Neural cell (in vitro differentiated cells): Measurements from ENCODE around the gene C2orf68. TPM values are rescaled to one million over a fixed set of nuclear protein-coding genes. Genes with fewer than 3 reads are reported as not detected.

Experiments used
- H2AFZ ChIP-seq: fragments of 200-600, 300-800 bp; sonication (generic), shearing (Covaris generic); 2 replicates; pipeline ENCODE4 v1.6.0; 2014; ENCODE audit warnings: low read depth, mild to moderate bottlenecking, antibody characterized with exemption, low read length, moderate library complexity
- H3F3A ChIP-seq: fragments of 200-600 bp; shearing (Covaris generic); 2 replicates; pipeline ENCODE4 v1.6.1; 2016; ENCODE audit warnings: mild to moderate bottlenecking, moderate library complexity, mixed read lengths, antibody characterized with exemption, low read length; ENCODE audit not compliant: insufficient read depth, poor library complexity, severe bottlenecking
- H3K27ac ChIP-seq: fragments of 200-600, 300-800 bp; sonication (generic), shearing (Covaris generic); 2 replicates; pipeline ENCODE4 v1.5.1; 2014; ENCODE audit warnings: mild to moderate bottlenecking, low read length, moderate library complexity
- H3K27me3 ChIP-seq: fragments of 300-800, 200-600 bp; sonication (generic), shearing (Covaris generic); 2 replicates; pipeline ENCODE4 v1.6.0; 2014; ENCODE audit warnings: mild to moderate bottlenecking, low read depth, low read length, moderate library complexity; ENCODE audit not compliant: insufficient read depth
- H3K36me3 ChIP-seq: fragments of 300-800, 200-600 bp; sonication (generic), shearing (Covaris generic); 2 replicates; pipeline ENCODE4 v1.5.1; 2014; ENCODE audit warnings: mild to moderate bottlenecking, antibody characterized with exemption, low read length, moderate library complexity; ENCODE audit not compliant: insufficient read depth
- H3K4me2 ChIP-seq: fragments of 300-800, 200-600 bp; sonication (generic), shearing (Covaris generic); 2 replicates; pipeline ENCODE4 v1.6.0; 2014; ENCODE audit warnings: mild to moderate bottlenecking, low read length
- H3K4me3 ChIP-seq: fragments of 300-800, 200-600 bp; sonication (generic), shearing (Covaris generic); 2 replicates; pipeline ENCODE4 v1.5.1; 2014; ENCODE audit warnings: mild to moderate bottlenecking, low read length, moderate library complexity
- H3K79me2 ChIP-seq: fragments of 200-600 bp; shearing (Covaris generic); replicated peaks from 2 replicates; pipeline ENCODE4 v1.6.0; 2014; ENCODE audit warnings: mild to moderate bottlenecking, low read length, moderate library complexity; ENCODE audit not compliant: insufficient read depth
- H3K9ac ChIP-seq: fragments of 300-800, 200-600 bp; sonication (generic), shearing (Covaris generic); 2 replicates; pipeline ENCODE4 v1.6.1; 2016; ENCODE audit warnings: mild to moderate bottlenecking, low read length, mixed read lengths
- H3K9me2 ChIP-seq: fragments of 200-600 bp; shearing (Covaris generic); 2 replicates; pipeline ENCODE4 v1.6.1; 2016; ENCODE audit warnings: mild to moderate bottlenecking, low read length, mixed read lengths; ENCODE audit not compliant: insufficient read depth
- H3K9me3 ChIP-seq: fragments of 200-600, 300-800 bp; sonication (generic), shearing (Covaris generic); 2 replicates; pipeline ENCODE4 v1.6.1; 2016; ENCODE audit warnings: mild to moderate bottlenecking, mixed run types, low read length, moderate library complexity, mixed read lengths
- H4K20me1 ChIP-seq: fragments of 200-600 bp; shearing (Covaris generic); 2 replicates; pipeline ENCODE4 v1.6.1; 2016; ENCODE audit warnings: mild to moderate bottlenecking, mixed run types; ENCODE audit not compliant: insufficient read depth
- EP300 ChIP-seq: fragments of 450-650 bp; conservative IDR thresholded peaks from 2 replicates; pipeline ENCODE4 v1.6.1; 2014; ENCODE audit warnings: antibody characterized with exemption, mild to moderate bottlenecking, moderate library complexity; ENCODE audit not compliant: poor library complexity, severe bottlenecking
- EZH2 ChIP-seq: fragments of 200-600, 300-800 bp; shearing (Covaris generic), sonication (generic); IDR thresholded peaks from 2 replicates; pipeline ENCODE4 v1.6.1; 2014; ENCODE audit warnings: antibody characterized with exemption, low read length, borderline replicate concordance, mild to moderate bottlenecking; ENCODE audit not compliant: insufficient read depth, poor library complexity, severe bottlenecking
- MXI1 ChIP-seq: fragments of 450-650 bp; conservative IDR thresholded peaks from 2 replicates; pipeline ENCODE4 v1.6.1; 2014; ENCODE audit warnings: antibody characterized with exemption, mild to moderate bottlenecking; ENCODE audit not compliant: poor library complexity, severe bottlenecking
- POLR2AphosphoS5 ChIP-seq: IDR thresholded peaks from 2 replicates; pipeline ENCODE4 v1.6.1; 2012
- RAD21 ChIP-seq: fragments of 450-650 bp; conservative IDR thresholded peaks from 2 replicates; pipeline ENCODE4 v1.6.1; 2014; ENCODE audit warnings: antibody characterized with exemption, mild to moderate bottlenecking, moderate library complexity
- SMC3 ChIP-seq: fragments of 450-650 bp; conservative IDR thresholded peaks from 2 replicates; pipeline ENCODE4 v1.6.1; 2014; ENCODE audit warnings: antibody characterized with exemption, mild to moderate bottlenecking, moderate library complexity; ENCODE audit not compliant: poor library complexity
- TAF1 ChIP-seq: IDR thresholded peaks from 2 replicates; pipeline ENCODE4 v1.6.1; 2012; ENCODE audit warnings: low read depth
- polyA plus RNA-seq: library from polyadenylated mRNA; depleted of rRNA; stranded (reverse); fragments of >200 nt; gene quantifications from 2 replicates; pipeline ENCODE4 v1.2.3, GENCODE V29; 2014
- TF ChIP-seq, protein P1 (sequence below): fragments of 450-650 bp; IDR thresholded peaks from 2 replicates; pipeline ENCODE4 v1.5.1; 2014; ENCODE audit warnings: antibody characterized with exemption, mild to moderate bottlenecking, moderate library complexity; ENCODE audit not compliant: poor library complexity, severe bottlenecking
- TF ChIP-seq, protein P2 (sequence below): IDR thresholded peaks from 2 replicates; pipeline ENCODE4 v1.6.1; 2012; ENCODE audit warnings: borderline replicate concordance

Gene C2orf68
- polyA plus RNA-seq, 1 donor from 2014 or later, result 28.0 TPM

DNA sequence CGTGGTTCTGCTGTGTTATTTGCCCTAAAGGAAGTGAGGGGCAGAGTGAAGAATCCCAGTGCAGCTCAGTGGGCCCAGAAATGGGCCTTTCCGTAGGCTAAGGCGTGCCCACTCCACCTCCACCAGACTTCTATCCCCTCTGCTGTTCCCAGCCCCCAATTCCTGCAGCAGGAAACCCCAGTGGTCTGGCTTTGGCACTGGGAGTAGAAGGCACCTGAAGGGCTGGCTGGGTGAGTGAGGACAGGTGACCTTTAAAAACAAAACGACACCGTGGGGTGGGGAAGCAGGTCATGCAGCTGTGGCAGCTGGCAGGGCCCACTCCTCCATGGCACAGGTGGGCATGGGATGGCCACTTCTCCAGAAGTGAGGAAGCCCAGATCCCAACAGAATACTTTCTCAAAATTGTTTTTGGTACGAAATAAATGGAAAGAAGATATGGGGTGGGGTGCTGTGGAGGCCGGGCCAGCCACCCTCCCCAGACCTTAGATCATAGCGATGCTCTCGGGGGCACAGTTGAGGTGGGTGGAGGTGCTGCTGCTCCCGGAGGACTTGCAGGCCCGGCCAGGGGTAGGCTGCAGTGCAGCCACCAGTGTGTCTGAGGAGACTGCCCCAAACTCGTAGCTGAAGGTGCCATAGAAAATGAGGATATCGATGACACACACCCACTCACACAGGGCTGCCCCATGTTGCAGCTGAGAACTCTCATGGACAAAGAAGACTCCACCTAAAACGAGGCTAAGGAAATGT, 13.1 kb downstream of the C2orf68 start:
- Histone ChIP-seq H3K27me3 (no peaks in the 10 kb centered on the region), H4K20me1 (no peaks in the 10 kb centered on the region)

GRCh38 chr2:85597241-85597640, 14.6 kb downstream of the C2orf68 start:
- Histone ChIP-seq H3K4me2 (no peak overlapping the region), H3K4me3 (peak overlapping the region; percentile 85), H3K79me2 (peaks cover 11% of the 10 kb centered on the region), H3K9me2 (no peaks in the 10 kb centered on the region), H3K36me3 (no peaks in the 10 kb centered on the region), H2AFZ (no peak overlapping the region), H3K9ac (no peak overlapping the region), H3K27ac (no peak overlapping the region), H3K27me3 (no peaks in the 10 kb centered on the region), H3F3A (no peaks in the 10 kb centered on the region), H3K9me3 (no peaks in the 10 kb centered on the region), H4K20me1 (no peaks in the 10 kb centered on the region)
- TF ChIP-seq, protein P1, sequence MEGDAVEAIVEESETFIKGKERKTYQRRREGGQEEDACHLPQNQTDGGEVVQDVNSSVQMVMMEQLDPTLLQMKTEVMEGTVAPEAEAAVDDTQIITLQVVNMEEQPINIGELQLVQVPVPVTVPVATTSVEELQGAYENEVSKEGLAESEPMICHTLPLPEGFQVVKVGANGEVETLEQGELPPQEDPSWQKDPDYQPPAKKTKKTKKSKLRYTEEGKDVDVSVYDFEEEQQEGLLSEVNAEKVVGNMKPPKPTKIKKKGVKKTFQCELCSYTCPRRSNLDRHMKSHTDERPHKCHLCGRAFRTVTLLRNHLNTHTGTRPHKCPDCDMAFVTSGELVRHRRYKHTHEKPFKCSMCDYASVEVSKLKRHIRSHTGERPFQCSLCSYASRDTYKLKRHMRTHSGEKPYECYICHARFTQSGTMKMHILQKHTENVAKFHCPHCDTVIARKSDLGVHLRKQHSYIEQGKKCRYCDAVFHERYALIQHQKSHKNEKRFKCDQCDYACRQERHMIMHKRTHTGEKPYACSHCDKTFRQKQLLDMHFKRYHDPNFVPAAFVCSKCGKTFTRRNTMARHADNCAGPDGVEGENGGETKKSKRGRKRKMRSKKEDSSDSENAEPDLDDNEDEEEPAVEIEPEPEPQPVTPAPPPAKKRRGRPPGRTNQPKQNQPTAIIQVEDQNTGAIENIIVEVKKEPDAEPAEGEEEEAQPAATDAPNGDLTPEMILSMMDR, result no peak
- TF ChIP-seq, protein P2, sequence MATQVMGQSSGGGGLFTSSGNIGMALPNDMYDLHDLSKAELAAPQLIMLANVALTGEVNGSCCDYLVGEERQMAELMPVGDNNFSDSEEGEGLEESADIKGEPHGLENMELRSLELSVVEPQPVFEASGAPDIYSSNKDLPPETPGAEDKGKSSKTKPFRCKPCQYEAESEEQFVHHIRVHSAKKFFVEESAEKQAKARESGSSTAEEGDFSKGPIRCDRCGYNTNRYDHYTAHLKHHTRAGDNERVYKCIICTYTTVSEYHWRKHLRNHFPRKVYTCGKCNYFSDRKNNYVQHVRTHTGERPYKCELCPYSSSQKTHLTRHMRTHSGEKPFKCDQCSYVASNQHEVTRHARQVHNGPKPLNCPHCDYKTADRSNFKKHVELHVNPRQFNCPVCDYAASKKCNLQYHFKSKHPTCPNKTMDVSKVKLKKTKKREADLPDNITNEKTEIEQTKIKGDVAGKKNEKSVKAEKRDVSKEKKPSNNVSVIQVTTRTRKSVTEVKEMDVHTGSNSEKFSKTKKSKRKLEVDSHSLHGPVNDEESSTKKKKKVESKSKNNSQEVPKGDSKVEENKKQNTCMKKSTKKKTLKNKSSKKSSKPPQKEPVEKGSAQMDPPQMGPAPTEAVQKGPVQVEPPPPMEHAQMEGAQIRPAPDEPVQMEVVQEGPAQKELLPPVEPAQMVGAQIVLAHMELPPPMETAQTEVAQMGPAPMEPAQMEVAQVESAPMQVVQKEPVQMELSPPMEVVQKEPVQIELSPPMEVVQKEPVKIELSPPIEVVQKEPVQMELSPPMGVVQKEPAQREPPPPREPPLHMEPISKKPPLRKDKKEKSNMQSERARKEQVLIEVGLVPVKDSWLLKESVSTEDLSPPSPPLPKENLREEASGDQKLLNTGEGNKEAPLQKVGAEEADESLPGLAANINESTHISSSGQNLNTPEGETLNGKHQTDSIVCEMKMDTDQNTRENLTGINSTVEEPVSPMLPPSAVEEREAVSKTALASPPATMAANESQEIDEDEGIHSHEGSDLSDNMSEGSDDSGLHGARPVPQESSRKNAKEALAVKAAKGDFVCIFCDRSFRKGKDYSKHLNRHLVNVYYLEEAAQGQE, result no peak
- TF ChIP-seq SMC3 (no peak), RAD21 (no peak), POLR2AphosphoS5 (no peak), TAF1 (no peak), MXI1 (no peak), EZH2 (no peak)

More for the DNA sequence above, 13.1 kb downstream of the C2orf68 start:
- TF ChIP-seq POLR2AphosphoS5 (no peak), MXI1 (no peak), TAF1 (no peak), RAD21 (no peak), EZH2 (no peak), EP300 (no peak), SMC3 (no peak)
- TF ChIP-seq, protein P1, result no peak
- TF ChIP-seq, protein P2, result no peak
- H3K9me2 ChIP-seq, result no peaks in the 10 kb centered on the region
- no peak overlapping the region for H2AFZ ChIP-seq
- no peaks in the 10 kb centered on the region for H3K9me3 ChIP-seq
- no peak overlapping the region for H3K9ac ChIP-seq
- H3K36me3 ChIP-seq, result no peaks in the 10 kb centered on the region
- no peak overlapping the region for H3K4me2 ChIP-seq
- peaks cover 11% of the 10 kb centered on the region for H3K79me2 ChIP-seq
- H3K27ac ChIP-seq, result no peak overlapping the region
- H3K4me3 ChIP-seq, result no peak overlapping the region
- H3F3A ChIP-seq, result no peaks in the 10 kb centered on the region
